HFFc6 (cell line): ENCODE measurements around the gene CNTFR. TPM values are rescaled to one million over a fixed set of nuclear protein-coding genes. Genes with fewer than 3 reads are reported as not detected.

ENCODE experiments used
- DNase-seq: peaks from one replicate; pipeline ENCODE4 v3.0.0-alpha.2; 2018
- H3K27ac Mint-ChIP-seq: 2 replicates; pipeline ENCODE4 v1.8.0; 2020; ENCODE audit warnings: mild to moderate bottlenecking, mixed read lengths
- H3K27me3 Mint-ChIP-seq: 2 replicates; pipeline ENCODE4 v1.8.0; 2021; ENCODE audit warnings: mild to moderate bottlenecking, moderate library complexity, mixed read lengths; ENCODE audit not compliant: insufficient read depth
- H3K36me3 Mint-ChIP-seq: 2 replicates; pipeline ENCODE4 v1.8.0; 2021; ENCODE audit warnings: low read depth, mixed read lengths
- H3K4me1 Mint-ChIP-seq: 2 replicates; pipeline ENCODE4 v1.8.0; 2020; ENCODE audit warnings: low read depth, mixed read lengths
- H3K4me3 Mint-ChIP-seq: 2 replicates; pipeline ENCODE4 v1.8.0; 2020; ENCODE audit warnings: mild to moderate bottlenecking, moderate library complexity, mixed read lengths
- H3K9me3 Mint-ChIP-seq: 2 replicates; pipeline ENCODE4 v1.8.0; 2020; ENCODE audit warnings: mild to moderate bottlenecking, mixed read lengths
- total RNA-seq, 6 experiments: library from RNA; stranded (reverse); fragmentation: NEBNext Ultra II Directional; extraction: Animal tissue kit (Norgen Biotek cat#: 25700); gene quantifications; 2 replicates in 1 of 6; 3 replicates in 5 of 6; pipeline ENCODE4 v1.2.3, GENCODE V29; 2021
- TF ChIP-seq, protein P1 (sequence below): fragments of 200-600 bp; sonication (generic); IDR thresholded peaks from 2 replicates; pipeline ENCODE4 v1.5.0; 2021; ENCODE audit warnings: antibody characterized with exemption, mild to moderate bottlenecking

CNTFR gene
- total RNA-seq, 6 experiments from 2014 or later: not detected

DNA sequence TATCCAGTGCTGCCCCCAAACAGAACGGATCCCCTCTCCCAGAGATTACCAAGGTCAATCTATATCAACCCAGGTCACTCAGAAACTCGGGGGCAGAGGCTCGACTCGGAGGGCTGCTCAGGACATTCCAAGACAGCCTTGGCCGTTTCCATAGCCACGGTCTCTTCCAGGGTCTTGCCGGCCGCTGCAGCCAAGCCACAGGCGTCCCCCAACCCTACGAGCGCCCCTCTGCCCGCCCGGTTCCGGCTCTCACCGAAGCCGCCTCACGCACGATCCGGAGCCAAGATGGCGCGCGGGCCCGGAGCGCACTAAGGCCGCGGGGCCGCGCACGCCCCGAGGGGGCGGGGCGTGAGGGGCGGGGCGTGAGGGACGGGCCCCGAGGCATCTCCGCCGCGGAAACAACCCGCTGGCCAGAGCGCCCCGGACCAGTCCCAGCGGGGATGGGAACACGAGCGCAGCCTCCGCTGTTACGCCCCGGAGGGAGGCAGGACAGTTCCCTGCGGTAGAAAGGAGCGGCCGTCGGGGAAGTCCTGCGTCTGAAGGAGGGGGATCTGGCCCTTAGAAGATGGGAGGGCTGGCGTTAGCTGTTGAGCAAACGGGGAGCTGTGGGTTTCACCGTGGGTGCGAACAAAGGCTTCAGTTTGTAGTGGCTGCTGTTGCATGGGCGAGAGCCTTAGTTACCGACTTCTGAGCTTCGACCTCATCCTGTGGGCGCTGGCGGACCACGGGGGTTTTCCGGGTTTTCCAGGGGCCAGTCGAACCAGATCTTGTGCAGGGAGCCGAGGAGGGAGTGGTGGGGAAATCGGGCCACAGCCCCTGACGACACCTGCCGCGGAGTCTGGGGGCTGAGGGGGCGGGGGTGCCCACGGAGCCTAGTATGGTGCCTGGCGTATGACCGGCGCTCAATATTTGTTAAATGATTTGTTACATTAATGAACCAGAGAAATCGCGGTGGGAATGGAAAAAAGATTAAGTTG, 22.6 kb upstream of the CNTFR start, which contains the start of gene RPP25L:
Gene RPP25L, minus strand, starts transcription at position 287 of the 977 bp plus-strand sequence. CDS start 801 bp downstream, outside the sequence.
- Mint-ChIP-seq H3K27me3 (no peaks in the 10 kb centered on the region), H3K27ac (peak within 1 kb of the TSS; percentile 84), H3K4me1 (peaks cover 18% of the 10 kb centered on the region), H3K4me3 (peak within 1 kb of the TSS; percentile 93), H3K36me3 (peaks cover 8% of the 10 kb centered on the region; the same call in 1 of the 2 replicates), H3K9me3 (no peaks in the 10 kb centered on the region)
- TF ChIP-seq, protein P1, sequence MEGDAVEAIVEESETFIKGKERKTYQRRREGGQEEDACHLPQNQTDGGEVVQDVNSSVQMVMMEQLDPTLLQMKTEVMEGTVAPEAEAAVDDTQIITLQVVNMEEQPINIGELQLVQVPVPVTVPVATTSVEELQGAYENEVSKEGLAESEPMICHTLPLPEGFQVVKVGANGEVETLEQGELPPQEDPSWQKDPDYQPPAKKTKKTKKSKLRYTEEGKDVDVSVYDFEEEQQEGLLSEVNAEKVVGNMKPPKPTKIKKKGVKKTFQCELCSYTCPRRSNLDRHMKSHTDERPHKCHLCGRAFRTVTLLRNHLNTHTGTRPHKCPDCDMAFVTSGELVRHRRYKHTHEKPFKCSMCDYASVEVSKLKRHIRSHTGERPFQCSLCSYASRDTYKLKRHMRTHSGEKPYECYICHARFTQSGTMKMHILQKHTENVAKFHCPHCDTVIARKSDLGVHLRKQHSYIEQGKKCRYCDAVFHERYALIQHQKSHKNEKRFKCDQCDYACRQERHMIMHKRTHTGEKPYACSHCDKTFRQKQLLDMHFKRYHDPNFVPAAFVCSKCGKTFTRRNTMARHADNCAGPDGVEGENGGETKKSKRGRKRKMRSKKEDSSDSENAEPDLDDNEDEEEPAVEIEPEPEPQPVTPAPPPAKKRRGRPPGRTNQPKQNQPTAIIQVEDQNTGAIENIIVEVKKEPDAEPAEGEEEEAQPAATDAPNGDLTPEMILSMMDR: no peak
- peak; percentile 72 for DNase-seq

DNA sequence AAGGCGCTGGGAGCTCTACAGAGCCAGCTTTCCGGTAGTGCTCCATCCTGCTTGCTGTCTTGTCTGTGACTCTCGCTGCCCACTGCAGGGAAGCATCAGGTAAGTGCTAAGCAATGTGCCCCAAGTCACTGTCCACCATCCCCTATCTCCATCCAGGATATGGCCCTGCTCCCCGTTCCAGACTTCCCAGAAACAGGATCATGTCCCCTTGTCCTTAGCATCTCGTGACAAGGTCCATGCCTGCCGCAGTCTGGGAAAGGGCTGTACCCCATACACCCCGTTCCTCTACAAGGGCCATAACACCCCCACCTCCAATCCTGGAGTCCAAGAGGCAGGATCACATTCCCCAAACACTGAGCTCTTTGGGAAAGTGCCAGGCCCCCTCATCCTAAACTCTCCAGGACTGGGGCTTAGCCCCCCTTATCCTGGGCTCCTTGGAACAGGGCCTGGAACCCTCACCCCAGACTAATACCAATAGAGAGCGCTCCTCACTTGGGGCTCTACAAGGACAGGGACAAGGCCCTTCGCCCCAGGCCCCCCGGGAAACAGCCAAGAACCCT, 21.8 kb upstream of the CNTFR start:
- peaks cover 18% of the 10 kb centered on the region for H3K4me1 Mint-ChIP-seq
- no peak for DNase-seq
- no peaks in the 10 kb centered on the region for H3K9me3 Mint-ChIP-seq
- peaks cover 3% of the 10 kb centered on the region; the same call in 1 of the 2 replicates for H3K36me3 Mint-ChIP-seq
- TF ChIP-seq, protein P1: no peak
- peak overlapping the region; percentile 93 for H3K4me3 Mint-ChIP-seq
- H3K27me3 Mint-ChIP-seq: no peaks in the 10 kb centered on the region
- peak overlapping the region; percentile 84 for H3K27ac Mint-ChIP-seq

DNA sequence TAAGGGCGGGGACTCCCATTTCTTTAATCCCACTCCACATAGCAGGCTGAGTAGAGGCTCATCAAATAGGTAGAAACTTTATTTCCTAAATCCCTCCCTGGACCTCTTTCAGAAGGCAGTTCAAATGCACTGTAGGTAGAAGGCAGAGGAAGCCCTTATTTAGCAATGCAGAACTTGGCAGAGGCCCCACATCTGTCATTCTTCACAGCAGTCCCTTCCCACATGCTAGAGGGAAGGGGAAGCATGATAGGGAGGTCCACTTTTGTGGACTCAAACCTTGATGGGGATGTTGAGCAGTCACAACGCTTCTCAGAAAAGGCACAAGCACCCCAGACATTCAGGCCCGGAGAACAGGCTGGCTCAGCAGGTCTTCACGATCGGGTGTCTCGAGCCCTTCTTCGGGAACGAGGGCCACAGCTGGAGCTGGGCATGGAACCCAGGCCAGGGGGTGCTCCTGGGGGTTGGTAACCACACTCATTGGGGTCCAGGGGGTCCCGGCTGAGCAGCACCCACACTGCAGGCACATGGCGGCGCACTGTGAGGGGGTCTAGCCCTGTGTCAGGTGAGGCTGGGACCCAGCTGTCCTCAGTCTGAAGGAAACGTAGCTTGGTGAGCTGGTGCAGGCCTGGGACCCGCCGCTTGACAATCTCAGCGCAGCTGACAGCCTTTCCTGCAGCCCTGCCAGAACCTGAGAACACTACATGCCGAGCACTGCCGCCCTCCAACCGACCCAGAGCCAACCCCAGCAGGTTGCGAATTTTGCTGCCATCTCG, 21.1 kb upstream of the CNTFR start:
- Mint-ChIP-seq H3K9me3 (no peaks in the 10 kb centered on the region), H3K4me3 (peak overlapping the region; percentile 93), H3K4me1 (peaks cover 18% of the 10 kb centered on the region), H3K27ac (no peak overlapping the region), H3K27me3 (no peaks in the 10 kb centered on the region), H3K36me3 (no peaks in the 10 kb centered on the region)
- TF ChIP-seq, protein P1: no peak
- DNase-seq: no peak

DNA sequence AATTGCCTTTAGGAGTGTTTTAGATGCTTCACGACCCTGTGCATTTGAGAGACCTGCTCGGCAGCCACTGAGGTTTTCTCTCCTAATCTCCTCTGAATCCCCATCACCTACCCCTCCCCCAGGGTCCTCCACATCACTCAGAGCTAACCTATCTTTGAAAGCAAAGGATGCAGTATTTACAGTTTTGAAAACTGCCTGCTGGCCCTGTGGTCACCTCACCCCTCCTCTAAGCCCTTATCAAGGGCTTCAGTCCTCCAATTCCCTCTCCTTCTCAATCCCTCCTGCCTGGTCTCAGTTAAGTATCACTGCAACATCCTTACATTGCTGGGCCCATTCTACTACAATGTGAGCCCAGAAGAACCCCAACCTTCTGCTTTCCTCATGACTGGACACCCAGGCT, 17.8 kb upstream of the CNTFR start:
- no peak overlapping the region for H3K4me3 Mint-ChIP-seq
- no peaks in the 10 kb centered on the region for H3K36me3 Mint-ChIP-seq
- peaks cover 9% of the 10 kb centered on the region for H3K4me1 Mint-ChIP-seq
- DNase-seq: no peak
- H3K27ac Mint-ChIP-seq: no peak overlapping the region
- TF ChIP-seq, protein P1: no peak
- H3K9me3 Mint-ChIP-seq: no peaks in the 10 kb centered on the region
- H3K27me3 Mint-ChIP-seq: peaks cover 4% of the 10 kb centered on the region

DNA sequence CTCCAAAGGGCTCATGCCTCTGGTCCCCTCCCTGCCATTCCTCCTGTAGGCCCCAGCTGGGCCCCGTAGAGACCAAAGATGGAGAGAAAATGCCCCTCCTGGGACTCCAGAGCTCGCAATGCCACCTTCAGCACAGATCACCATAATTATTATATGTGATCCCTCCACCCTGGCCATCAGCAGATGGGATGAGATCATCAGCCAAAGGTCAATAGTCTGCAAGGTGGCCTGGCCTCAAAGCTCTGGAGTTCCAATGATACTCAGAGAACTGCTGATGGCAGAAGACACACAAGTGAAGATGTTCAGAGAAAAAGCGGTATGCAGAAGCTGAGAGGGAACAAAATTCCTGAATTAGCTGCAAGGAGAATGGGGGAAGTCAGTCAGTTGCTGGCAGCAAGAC, 17.4 kb upstream of the CNTFR start:
- TF ChIP-seq, protein P1: no peak
- H3K27me3 Mint-ChIP-seq: peaks cover 6% of the 10 kb centered on the region
- H3K27ac Mint-ChIP-seq: no peak overlapping the region
- DNase-seq: no peak
- no peak overlapping the region for H3K4me3 Mint-ChIP-seq
- H3K4me1 Mint-ChIP-seq: peaks cover 6% of the 10 kb centered on the region
- H3K36me3 Mint-ChIP-seq: no peaks in the 10 kb centered on the region
- no peaks in the 10 kb centered on the region for H3K9me3 Mint-ChIP-seq
